ENCODE results near the gene ADO.

DNA sequence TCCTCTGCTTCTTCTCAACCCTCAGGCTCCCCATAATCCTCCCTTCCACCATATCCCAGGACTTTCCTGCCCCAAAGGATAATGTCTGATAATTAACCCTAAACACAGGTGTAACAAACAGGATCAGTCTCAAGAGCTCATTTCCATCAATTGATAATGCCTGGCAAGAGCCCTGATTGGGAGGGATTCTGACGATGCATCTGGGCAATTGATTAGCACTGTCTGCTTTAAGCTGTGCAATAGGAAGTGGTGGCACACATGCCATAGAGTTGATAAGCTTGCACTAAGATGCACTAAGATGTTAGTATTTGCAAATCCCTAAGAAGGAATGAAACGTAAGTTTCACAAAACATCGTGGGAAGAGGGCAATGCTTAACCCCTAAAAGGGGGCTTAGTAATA is 39.1 kb downstream of the ADO start:
- TF ChIP-seq, protein P1, sequence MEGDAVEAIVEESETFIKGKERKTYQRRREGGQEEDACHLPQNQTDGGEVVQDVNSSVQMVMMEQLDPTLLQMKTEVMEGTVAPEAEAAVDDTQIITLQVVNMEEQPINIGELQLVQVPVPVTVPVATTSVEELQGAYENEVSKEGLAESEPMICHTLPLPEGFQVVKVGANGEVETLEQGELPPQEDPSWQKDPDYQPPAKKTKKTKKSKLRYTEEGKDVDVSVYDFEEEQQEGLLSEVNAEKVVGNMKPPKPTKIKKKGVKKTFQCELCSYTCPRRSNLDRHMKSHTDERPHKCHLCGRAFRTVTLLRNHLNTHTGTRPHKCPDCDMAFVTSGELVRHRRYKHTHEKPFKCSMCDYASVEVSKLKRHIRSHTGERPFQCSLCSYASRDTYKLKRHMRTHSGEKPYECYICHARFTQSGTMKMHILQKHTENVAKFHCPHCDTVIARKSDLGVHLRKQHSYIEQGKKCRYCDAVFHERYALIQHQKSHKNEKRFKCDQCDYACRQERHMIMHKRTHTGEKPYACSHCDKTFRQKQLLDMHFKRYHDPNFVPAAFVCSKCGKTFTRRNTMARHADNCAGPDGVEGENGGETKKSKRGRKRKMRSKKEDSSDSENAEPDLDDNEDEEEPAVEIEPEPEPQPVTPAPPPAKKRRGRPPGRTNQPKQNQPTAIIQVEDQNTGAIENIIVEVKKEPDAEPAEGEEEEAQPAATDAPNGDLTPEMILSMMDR (IDR thresholded peaks at IDR 0.05), result no peak
- TF ChIP-seq, protein P2, sequence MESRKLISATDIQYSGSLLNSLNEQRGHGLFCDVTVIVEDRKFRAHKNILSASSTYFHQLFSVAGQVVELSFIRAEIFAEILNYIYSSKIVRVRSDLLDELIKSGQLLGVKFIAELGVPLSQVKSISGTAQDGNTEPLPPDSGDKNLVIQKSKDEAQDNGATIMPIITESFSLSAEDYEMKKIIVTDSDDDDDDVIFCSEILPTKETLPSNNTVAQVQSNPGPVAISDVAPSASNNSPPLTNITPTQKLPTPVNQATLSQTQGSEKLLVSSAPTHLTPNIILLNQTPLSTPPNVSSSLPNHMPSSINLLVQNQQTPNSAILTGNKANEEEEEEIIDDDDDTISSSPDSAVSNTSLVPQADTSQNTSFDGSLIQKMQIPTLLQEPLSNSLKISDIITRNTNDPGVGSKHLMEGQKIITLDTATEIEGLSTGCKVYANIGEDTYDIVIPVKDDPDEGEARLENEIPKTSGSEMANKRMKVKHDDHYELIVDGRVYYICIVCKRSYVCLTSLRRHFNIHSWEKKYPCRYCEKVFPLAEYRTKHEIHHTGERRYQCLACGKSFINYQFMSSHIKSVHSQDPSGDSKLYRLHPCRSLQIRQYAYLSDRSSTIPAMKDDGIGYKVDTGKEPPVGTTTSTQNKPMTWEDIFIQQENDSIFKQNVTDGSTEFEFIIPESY (IDR thresholded peaks at IDR 0.05; ENCODE audit: borderline replicate concordance, low read depth), result no peak
- TF ChIP-seq USF2 (IDR thresholded peaks at IDR 0.05; ENCODE audit: borderline replicate concordance, low read depth, low read length) (no peak), EP300 (IDR thresholded peaks at IDR 0.05; ENCODE audit: borderline replicate concordance in 1 of 2, low read depth in 1 of 2, low read length in 1 of 2) (no peak), TAF1 (IDR thresholded peaks at IDR 0.05; ENCODE audit: borderline replicate concordance, low read depth, low read length) (no peak), SIN3A (IDR thresholded peaks at IDR 0.05; ENCODE audit: borderline replicate concordance, low read depth, low read length) (no peak)
- TF ChIP-seq, protein P3, sequence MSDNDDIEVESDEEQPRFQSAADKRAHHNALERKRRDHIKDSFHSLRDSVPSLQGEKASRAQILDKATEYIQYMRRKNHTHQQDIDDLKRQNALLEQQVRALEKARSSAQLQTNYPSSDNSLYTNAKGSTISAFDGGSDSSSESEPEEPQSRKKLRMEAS (IDR thresholded peaks at IDR 0.05; ENCODE audit: low read depth), result no peak

All from SK-N-SH (cell line).